Astrocyte of the spinal cord (primary cell): ENCODE data around the gene SH3BGR.
A peak's percentile ranks its signal among the peaks of the same experiment; 100 is the strongest.

ENCODE experiments used
- DNase-seq: peaks from one replicate; pipeline ENCODE4 v3.0.0; 2011; ENCODE audit warnings: low read depth, low spot score
- H3K4me3 ChIP-seq: 2 replicates; pipeline ENCODE4 v1.5.1; 2011; ENCODE audit warnings: low read depth, mild to moderate bottlenecking, low read length, moderate library complexity
- in situ Hi-C: cut with HindIII; loops from 2 replicates; pipeline ENCODE4 v1.10.0; 2017; ENCODE audit warnings: low sequenced_read_pairs
- TF ChIP-seq, protein P1 (sequence below): IDR thresholded peaks from 2 replicates; pipeline ENCODE4 v1.5.1; 2012; ENCODE audit warnings: low read depth, mild to moderate bottlenecking, low read length, inconsistent platforms

The SH3BGR gene

DNA sequence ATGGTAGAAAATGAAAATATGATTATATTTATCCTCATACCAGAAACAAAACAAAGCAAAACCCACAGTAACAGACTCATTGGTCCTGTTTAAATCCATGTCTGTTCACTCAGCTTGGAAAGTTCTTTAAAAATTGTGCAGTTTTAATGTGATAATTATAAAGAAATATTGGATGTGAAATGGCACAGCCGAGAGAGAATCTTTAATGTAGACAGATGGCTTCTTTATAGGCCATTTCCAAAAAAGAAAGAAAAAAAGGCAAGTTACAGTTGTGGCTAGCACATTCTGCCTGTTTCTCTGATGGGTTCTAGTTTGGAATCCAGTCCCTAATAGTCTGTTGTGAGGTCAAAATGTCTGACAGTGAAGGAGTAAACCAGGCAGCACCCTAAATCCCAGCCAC is 62.0 kb downstream of the SH3BGR start:
- in situ Hi-C loops: no loop called here
- DNase-seq: no peak
- TF ChIP-seq, protein P1, sequence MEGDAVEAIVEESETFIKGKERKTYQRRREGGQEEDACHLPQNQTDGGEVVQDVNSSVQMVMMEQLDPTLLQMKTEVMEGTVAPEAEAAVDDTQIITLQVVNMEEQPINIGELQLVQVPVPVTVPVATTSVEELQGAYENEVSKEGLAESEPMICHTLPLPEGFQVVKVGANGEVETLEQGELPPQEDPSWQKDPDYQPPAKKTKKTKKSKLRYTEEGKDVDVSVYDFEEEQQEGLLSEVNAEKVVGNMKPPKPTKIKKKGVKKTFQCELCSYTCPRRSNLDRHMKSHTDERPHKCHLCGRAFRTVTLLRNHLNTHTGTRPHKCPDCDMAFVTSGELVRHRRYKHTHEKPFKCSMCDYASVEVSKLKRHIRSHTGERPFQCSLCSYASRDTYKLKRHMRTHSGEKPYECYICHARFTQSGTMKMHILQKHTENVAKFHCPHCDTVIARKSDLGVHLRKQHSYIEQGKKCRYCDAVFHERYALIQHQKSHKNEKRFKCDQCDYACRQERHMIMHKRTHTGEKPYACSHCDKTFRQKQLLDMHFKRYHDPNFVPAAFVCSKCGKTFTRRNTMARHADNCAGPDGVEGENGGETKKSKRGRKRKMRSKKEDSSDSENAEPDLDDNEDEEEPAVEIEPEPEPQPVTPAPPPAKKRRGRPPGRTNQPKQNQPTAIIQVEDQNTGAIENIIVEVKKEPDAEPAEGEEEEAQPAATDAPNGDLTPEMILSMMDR: no peak
- no peak overlapping the region for H3K4me3 ChIP-seq

DNA sequence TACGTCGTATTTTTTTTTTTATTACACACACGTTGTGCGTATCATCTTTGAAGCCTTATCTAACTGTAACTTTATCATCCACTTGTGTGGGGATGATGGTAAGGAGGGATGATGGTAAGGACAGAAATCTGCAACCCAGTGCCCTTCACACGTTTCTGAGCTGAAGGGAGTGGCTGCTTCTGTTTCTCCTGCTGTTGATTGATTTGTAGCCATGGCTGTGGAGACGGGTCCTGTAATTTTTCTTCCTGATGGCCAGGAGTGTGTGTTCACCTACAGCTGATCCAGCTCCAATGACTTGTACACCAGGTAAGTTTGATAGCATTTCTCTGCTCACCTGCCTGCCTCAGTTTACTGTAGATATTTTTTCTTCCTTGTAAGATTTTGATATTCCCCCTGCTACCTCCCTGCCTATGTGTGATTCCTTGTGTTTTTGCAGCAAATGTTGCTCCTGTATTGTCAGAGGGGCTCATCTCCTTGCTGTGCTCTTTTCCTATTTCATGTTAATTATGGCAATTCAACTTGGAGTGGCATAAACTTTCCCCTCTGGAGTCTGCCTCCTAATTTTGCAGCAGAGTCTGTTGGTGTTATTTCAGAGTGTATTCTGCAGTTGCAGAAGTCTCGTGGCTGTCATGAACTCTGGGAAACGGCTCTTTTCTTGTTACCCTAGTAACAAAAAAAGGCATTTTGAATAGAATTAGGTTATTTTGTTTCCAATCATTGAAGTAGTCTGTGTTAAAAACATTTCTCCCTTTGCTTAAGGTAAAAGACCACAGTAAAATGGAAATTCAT is 64.1 kb downstream of the SH3BGR start:
- TF ChIP-seq, protein P1: no peak
- no peak overlapping the region for H3K4me3 ChIP-seq
- in situ Hi-C loops: no loop called here
- no peak for DNase-seq

DNA sequence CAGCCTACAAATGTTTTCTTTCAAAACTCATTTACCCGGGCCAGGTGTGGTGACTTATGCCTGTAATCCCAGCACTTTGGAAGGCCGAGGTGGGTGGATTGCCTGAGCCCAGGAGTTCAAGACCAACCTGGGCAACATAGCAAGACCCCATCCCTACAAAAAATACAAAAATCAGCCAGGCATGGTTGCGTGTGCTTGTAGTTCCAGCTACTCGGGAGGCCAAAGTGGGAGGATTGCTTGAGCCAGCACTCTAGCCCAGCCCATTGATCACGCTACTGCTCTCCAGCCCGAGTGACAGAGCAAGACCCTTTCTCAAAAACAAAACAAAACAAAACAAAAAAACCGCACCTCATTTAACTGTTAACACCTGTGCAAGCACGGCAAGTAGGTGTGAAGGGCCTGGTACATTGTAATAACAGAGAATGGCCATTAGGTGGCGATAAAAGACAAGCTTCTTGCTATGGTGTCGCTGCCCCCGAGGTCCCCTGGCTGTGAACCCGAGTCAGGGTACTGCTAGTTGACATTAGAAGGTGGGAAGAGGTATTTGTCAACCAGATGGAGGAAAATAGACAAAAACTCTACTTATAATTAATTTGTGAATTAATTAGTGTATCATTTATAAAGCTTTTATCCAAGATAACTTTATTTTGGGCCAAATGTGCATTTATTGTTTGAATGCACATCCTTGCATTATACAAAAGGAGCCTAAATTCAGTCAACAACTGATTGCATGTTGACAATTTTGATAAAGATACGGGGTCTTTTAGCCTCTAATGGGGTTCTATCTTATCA is 66.5 kb downstream of the SH3BGR start:
- DNase-seq: peak; percentile 53
- H3K4me3 ChIP-seq: no peak overlapping the region
- TF ChIP-seq, protein P1: peak; percentile 78
- in situ Hi-C loops: no loop called here

DNA sequence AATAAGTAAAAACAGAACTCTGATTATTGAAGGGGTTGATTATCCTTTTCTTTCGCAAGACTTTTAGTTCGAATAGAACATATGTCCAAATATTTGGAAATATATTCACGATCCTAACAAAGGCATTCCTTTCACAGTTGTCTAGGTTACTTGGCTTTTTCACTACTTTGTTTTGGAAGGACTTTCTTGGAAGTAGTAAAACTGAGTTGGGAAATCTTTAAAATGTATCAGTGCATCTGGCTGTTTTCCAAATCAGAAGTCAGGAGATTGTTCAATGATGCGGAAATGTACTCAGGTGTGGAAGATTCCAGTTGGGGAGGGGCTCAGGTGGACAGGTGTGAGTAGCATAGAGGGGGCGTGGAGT is 67.1 kb downstream of the SH3BGR start:
- DNase-seq: no peak
- in situ Hi-C loops: no loop called here
- no peak overlapping the region for H3K4me3 ChIP-seq
- TF ChIP-seq, protein P1: no peak

DNA sequence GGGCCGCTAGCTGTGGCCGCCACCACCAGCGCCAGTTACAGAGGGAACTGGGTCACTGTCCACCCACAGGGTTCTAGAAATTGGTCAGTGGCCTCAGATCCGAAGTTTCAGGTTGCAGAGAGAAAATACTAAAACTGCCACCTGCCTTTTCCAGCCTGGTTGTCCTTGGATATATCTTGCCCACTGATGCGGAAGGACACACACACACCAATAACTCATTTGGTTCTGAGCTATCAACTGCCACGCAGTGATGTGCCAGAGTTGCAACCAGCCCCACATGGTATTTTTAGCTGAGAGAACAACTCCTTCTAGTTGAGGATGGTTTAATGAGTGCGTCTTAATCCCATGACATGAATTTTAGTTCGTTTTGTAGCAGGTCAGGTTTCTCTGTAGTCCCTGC is 68.1 kb downstream of the SH3BGR start:
- TF ChIP-seq, protein P1: no peak
- in situ Hi-C loops: no loop called here
- DNase-seq: no peak
- no peak overlapping the region for H3K4me3 ChIP-seq

DNA sequence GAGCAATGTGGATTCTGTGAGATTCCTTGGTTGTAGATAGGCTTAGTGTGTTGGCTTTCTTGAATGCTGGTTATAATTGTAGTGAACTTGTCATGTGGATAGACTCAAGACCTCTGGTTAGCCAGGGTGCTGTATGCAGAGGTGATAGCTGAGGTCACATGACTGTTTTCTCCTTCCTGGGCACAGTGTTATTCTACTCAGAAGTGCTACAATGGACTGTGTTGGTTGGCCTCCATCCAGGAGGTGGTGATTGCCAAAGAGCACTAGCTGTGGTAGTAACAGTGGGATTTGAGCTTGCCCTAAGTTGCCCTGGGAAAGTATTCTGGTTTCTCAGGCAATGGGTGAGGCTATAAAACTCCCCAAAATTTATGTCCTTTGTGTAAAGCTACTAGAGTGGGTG is 71.6 kb downstream of the SH3BGR start:
- DNase-seq: no peak
- in situ Hi-C loops: no loop called here
- TF ChIP-seq, protein P1: no peak

More for the DNA sequence above, 71.6 kb downstream of the SH3BGR start:
- no peak overlapping the region for H3K4me3 ChIP-seq
